HG03097 (cell line): Measurements from ENCODE around the gene LYPLAL1.
"Not testable (repeated sequence)": the region's sequence is repeated elsewhere in the genome, so short reads cannot be mapped to it uniquely, and the experiment has no call there.

Experiments
- ATAC-seq: cut with Tn5 transposase; IDR thresholded peaks from one replicate; pipeline ENCODE4 v1.9.1; 2021; ENCODE audit not compliant: unreplicated experiment, low FRiP score

LYPLAL1 gene

GRCh38 chr1:219209578-219209977 lies 35.9 kb downstream of the LYPLAL1 start:
- no peak for ATAC-seq

DNA sequence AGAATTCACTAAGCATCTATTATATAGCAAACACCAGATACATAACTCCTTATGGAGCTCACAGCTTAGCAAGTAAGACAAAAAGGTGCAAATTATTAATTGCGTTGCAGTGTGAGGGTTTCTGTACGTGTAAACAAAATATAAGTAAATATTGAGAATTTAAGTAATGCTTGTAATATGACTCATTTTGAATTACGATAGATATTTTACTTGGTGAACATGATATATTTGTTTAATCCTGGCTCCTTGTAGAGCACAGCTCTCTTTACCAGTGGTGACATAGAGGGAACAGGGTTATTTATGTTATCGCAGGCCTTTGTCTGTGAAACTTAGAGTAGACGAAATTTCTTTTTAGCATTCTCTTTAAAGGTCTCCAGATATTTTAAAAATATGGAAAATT lies 36.4 kb downstream of the LYPLAL1 start:
- ATAC-seq, result no peak

DNA sequence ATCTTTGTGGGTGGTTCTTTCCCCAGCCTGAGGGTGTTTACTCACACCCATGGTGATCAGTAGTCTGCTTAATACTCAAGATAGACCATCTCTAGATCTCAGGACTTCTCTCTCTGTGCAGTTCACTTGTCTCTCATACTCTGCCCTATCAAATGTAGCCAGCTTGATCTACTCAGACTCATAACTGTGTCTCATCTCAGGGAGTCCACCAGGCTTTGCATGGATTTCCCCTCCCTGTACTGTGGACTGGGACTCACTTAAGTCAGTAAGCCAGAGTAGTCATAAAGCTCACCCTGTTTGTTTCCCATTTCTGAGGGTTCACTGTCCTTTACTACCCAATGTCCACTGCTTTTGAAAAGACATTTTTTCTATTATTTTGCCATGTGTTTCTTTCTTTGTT lies 41.8 kb downstream of the LYPLAL1 start:
- no peak for ATAC-seq

- peak; percentile 88 for ATAC-seq
These were observed 47.3 kb downstream of the LYPLAL1 start for GRCh38 chr1:219220945-219221344.

GRCh38 chr1:219223496-219223895 lies 49.8 kb downstream of the LYPLAL1 start:
- ATAC-seq, result no peak

DNA sequence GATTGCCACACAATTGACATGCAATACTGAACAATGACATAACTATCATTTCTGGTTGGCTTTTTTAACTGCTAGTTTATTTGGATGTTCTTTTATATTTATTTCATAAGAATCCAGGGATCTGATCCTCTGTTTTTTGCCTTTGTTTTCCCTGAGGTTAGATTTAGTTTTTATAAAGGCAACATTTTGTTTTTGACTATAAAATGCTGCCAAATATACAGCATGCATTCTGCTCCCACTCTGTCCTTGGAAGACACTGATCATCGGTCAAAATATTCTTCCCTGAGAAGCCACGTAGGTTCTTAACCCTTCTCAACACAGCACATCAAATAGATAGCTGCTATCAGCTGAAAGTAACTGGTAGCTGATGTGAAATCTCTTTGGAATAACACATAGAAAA lies 52.5 kb downstream of the LYPLAL1 start:
- ATAC-seq, result no peak

DNA sequence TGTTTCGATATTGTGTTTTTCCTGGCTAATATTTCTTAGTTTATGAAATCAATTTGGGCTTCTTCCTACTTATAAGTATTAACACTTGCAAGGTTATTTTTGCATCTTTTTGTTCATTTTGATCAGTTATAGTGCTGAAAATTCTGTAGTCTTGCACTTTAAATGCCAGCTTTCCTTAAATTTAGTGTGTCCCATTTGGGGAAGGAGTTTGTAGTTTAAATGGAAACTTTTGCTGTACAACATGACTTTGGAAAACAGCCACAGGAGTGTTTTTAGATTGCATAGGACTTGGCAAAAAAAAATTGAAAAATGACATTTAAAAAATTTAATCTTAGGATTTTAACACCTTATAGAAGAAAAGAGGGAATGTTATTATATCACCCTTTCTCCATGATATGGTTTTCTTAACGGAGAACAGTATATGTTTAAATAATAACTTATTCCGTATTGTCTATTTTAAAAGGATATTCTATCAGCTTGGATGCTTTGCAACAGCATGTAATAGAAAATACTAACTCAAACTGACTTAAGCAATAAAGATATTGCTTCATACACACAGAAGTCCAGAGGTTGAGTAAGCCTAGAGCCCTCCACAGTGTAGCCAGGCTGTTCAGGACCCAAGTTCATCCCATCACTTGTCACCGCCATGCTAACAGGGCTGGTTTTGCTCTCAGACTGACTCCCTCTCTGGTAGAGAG lies 53.8 kb downstream of the LYPLAL1 start:
- ATAC-seq, result no peak

DNA sequence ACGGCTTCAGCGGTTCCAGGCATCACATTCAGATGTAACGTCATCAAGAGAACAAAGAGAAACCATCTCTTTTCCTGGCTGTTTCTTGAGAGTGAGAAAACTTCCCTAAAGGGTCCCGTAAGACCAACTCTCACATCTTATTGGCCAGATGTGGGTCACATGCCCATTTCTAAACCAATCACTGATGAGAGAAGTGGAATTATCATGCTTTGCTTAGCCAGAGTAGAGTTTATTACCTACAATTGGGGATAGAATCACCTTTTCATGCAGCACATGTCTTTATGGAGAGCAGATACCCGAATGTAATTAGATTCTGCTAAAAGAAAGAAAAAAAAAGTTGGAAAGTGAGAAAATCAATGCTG lies 54.4 kb downstream of the LYPLAL1 start:
- ATAC-seq, result no peak

DNA sequence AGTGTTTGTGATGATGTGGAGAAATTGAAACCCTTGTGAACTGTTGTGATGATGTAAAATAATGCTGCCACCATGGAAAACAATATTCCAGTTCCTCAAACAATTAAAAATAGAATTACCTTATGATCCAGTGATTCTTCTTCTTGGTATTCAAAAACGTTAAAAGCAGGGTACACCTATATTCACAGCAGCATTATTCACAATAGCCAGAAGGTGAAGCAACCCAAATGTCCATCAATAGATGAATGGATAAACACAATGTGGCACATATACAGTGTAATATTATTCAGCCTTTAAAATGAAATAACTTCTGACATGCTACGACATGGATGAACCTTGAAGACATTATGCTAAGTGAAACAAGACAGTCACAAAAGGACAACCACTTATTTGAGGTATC lies 59.2 kb downstream of the LYPLAL1 start:
- no peak for ATAC-seq

DNA sequence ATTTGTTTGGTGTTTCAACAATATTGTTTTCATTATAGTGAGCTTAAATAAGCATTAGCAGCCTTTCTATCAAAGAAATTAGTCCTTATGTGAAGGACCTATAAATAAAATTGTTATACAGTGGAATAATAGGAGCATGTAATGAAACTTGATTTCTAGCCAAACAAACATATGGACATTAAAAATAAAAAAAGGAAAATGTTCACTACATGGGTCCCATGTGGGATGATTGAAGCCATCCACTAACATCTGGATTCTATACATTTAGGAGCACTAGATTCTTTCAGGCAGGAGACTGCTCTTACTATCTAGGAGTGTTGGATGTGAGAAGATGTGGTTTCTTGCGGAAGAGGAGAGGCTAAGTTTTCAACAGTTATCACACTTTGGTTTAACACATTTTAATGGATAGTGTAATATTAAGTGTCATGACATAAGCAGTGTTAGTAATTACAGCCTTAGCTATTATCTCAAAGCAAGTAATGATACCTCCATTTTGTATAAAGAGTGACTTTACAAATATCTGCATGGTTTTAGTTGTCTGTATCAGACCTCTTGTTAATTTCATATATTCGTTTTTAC lies 62.3 kb downstream of the LYPLAL1 start:
- no peak for ATAC-seq

DNA sequence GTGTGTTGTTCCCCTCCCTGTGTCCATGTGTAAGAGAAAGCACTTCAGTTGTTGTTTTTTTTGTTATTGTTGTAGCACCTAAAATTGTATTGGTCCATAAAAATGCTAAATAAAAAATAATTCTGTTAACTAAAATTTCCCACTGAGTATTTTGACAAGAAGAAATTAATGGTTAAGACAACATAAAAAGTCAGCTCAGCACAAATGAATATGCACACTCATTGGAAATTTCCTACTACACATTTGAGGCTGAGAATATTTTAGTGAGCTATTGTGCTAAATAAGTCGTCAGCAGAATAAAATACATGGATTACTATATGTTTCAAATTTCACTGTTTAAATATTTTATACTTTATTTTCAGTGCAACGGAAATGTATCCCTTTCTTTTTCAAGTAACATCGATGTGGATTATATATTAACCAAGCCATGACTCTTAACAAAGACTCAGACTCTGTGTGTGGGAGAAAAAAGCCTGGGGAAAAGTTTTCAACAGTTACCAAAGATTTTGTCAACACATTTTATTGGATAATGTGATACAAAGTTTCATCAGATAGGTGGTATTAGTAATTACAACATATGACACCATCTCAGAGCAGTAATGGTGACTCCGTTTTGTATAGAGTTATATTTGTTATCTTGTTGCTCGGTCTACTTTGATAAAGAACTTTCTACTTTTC lies 63.4 kb downstream of the LYPLAL1 start:
- ATAC-seq, result no peak

DNA sequence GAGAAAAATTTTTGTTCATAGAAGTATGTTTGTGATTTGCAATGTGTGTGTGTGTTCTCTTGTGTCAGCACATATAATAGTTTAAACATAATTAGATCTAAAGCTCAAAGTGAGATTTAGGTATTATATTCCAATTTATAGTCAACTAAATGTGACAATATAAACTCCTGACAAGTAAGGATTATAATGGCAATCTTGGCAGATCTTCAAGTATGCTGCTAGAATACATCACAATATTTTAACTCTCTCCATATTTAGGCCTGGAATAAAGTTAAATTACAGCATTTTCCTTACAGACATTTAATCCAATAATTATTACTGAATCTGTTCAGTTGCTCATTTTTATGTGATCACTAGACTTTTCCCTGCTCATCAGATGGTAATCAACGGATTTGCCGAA lies 65.8 kb downstream of the LYPLAL1 start:
- no peak for ATAC-seq

DNA sequence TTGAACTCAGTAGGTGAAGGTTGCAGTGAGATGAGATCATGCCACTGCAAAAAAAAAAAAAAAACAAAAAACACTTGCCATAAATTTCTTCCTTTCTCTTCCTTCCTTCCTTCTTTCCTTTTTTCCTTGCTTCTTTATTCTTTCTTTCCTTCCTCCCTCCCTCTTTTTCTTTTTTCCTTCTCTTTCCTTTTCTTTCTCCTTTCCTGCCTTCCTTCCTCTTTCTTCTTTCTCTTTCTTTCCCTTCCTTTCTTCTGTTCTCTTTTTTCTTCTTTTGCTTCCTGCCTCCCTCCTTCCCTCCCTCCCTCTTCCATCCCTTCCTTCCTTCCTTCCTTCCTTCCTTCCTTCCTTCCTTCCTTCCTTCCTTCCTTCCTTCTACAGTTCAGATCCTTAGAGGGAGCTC lies 71.2 kb downstream of the LYPLAL1 start:
- no peak for ATAC-seq

GRCh38 chr1:219247441-219247840 lies 73.8 kb downstream of the LYPLAL1 start:
- ATAC-seq, result no peak

DNA sequence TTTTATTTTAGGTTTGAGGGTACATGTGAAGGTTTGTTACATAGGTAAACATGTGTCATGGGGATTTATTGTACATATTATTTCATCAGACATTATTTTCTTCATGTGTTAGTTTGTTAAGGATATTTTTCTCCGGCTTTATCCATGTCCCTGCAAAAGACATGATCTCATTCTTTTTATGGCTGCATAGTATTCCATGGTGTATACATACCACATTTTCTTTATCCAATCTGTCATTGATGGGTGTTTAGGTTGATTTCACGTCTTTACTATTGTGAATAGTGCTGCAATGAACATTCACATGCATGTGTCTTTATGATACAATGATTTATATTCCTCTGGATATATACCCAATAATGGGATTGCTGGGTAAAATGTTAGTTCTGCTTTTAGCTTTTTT lies 76.8 kb downstream of the LYPLAL1 start:
- not testable (repeated sequence) for ATAC-seq

DNA sequence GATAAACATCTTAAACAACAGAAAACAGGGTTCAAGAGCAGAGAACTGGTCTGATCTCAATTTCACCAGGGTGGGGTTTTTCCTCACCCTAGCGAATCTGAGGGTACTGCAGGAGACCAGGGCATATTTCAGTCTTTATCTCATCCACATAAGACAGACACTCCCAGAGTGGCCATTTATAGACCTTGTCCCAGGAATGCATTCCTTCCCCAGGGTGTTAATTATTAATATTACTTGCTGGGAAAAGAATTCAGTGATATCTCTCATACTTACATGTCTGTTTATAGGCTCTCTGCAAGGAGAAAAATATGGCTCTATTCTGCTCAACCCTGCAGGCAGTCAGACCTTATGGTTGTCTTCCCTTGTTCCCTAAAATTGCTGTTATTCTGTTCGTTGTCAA lies 84.1 kb downstream of the LYPLAL1 start:
- no peak for ATAC-seq

DNA sequence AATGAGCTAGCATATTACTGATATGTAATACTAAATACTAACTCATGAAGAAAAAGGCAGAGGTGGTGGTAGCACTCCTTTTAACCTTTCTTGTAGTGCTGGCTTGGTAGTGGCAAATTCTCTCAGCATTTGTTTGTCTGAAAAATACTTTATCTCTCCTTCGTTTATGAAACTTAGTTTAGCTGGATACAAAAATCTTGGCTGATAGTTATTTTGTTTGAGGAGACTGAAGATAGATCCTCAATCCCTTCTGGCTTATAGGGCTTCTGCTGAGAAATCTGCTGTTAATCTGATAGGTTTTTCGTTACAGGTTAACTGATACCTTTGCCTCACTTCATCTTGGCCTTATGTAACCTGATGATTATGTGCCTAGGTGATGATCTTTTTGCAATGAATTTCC lies 87.8 kb downstream of the LYPLAL1 start:
- no peak for ATAC-seq
